ENCODE measurements around the gene SLC44A4. TPM values are rescaled to one million over a fixed set of nuclear protein-coding genes. Genes with fewer than 3 reads are reported as not detected.

Gene SLC44A4
- total RNA-seq, 1 donor from 2014 or later = not detected

GRCh38 chr6:31834367-31835250, 44.2 kb downstream of the SLC44A4 start:
- Mint-ChIP-seq H3K9me3 (ENCODE audit: low read depth) (no peaks in the 10 kb centered on the region), H3K36me3 (ENCODE audit: low read depth) (peaks cover 30% of the 10 kb centered on the region), H3K27me3 (ENCODE audit: low read depth) (no peaks in the 10 kb centered on the region), H3K4me1 (ENCODE audit: low read depth) (peaks cover 57% of the 10 kb centered on the region), H3K4me3 (ENCODE audit: unreplicated experiment) (peak overlapping the region; percentile 95), H3K27ac (ENCODE audit: unreplicated experiment) (peak overlapping the region; percentile 97)
- no peak for DNase-seq (ENCODE audit: low spot score)
- no peak for TF ChIP-seq CTCF (IDR thresholded peaks at IDR 0.05)

- peaks cover 12% of the 10 kb centered on the region for H3K36me3 Mint-ChIP-seq (ENCODE audit: low read depth)
- no peak overlapping the region for H3K27ac Mint-ChIP-seq (ENCODE audit: unreplicated experiment)
- no peaks in the 10 kb centered on the region for H3K9me3 Mint-ChIP-seq (ENCODE audit: low read depth)
- peaks cover 42% of the 10 kb centered on the region for H3K4me1 Mint-ChIP-seq (ENCODE audit: low read depth)
- H3K27me3 Mint-ChIP-seq (ENCODE audit: low read depth) = no peaks in the 10 kb centered on the region
- peak overlapping the region; percentile 80 for H3K4me3 Mint-ChIP-seq (ENCODE audit: unreplicated experiment)
- DNase-seq (ENCODE audit: low spot score) = no peak
- TF ChIP-seq CTCF (IDR thresholded peaks at IDR 0.05) = no peak
Measured at GRCh38 chr6:31831350-31832215, 47.2 kb downstream of the SLC44A4 start.

- Mint-ChIP-seq H3K27ac (ENCODE audit: unreplicated experiment) (peak overlapping the region; percentile 83), H3K4me3 (ENCODE audit: unreplicated experiment) (peak overlapping the region; percentile 80), H3K36me3 (ENCODE audit: low read depth) (peaks cover 5% of the 10 kb centered on the region), H3K27me3 (ENCODE audit: low read depth) (no peaks in the 10 kb centered on the region), H3K4me1 (ENCODE audit: low read depth) (peaks cover 40% of the 10 kb centered on the region), H3K9me3 (ENCODE audit: low read depth) (no peaks in the 10 kb centered on the region)
- TF ChIP-seq CTCF (IDR thresholded peaks at IDR 0.05) = no peak
- no peak for DNase-seq (ENCODE audit: low spot score)
Measured at GRCh38 chr6:31830886-31831335, 47.9 kb downstream of the SLC44A4 start.

GRCh38 chr6:31829633-31830283, 49.0 kb downstream of the SLC44A4 start:
- Mint-ChIP-seq H3K4me3 (ENCODE audit: unreplicated experiment) (peak overlapping the region; percentile 80), H3K9me3 (ENCODE audit: low read depth) (no peaks in the 10 kb centered on the region), H3K27ac (ENCODE audit: unreplicated experiment) (peak overlapping the region; percentile 83), H3K4me1 (ENCODE audit: low read depth) (peaks cover 43% of the 10 kb centered on the region), H3K27me3 (ENCODE audit: low read depth) (no peaks in the 10 kb centered on the region), H3K36me3 (ENCODE audit: low read depth) (no peaks in the 10 kb centered on the region)
- no peak for DNase-seq (ENCODE audit: low spot score)
- peak; percentile 87 for TF ChIP-seq CTCF (IDR thresholded peaks at IDR 0.05)

Measured in chondrocyte (in vitro differentiated cells).